ENCODE results near the gene NIPAL1.

DNA sequence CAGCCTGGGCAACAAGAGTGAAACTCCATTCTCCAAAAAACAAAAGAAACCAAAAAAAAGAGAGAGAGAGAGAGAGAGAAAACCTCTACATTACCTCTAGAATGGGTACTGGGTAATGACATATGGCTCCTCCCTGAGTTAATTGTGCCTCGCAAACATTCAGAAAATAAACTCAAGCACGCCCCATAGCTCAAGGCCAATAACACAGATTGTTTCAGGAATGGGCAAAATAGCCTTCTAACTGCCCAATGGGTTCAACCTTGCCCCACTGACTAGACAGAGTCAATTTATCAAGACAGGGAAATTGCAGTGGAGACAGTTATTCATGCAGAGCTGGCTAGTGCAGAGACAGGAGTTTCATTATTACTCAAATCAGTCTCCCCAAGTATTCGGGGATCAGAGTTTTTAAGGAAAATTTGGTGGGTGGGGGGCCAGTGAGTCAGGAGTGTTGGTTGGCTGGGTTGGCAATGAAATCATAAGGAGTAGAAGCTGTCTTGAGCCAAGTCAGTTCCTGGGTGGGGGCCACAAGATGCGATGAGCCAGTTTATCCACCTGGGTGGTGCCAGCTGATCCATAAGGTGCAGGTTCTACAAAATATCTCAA lies 25.1 kb downstream of the NIPAL1 start:
- no peak for TF ChIP-seq CTCF (IDR thresholded peaks at IDR 0.05)
- no peak for TF ChIP-seq POLR2A (IDR thresholded peaks at IDR 0.05)
